ENCODE measurements around the gene MRPL36.

GRCh38 chr5:1754531-1755220, 45.0 kb downstream of the MRPL36 start:
- no peak for TF ChIP-seq POLR2AphosphoS5 (IDR thresholded peaks at IDR 0.05; ENCODE audit: low read depth, low read length)
- no peak for TF ChIP-seq POLR2A (IDR thresholded peaks at IDR 0.05; ENCODE audit: low read depth, low read length)

All from GM12892 (cell line).